ENCODE results near the gene UBALD1. TPM values are rescaled to one million over a fixed set of nuclear protein-coding genes. Genes with fewer than 3 reads are reported as not detected.

UBALD1 gene
- total RNA-seq, 1 experiment from 2014 or later = 4.7 TPM

GRCh38 chr16:4646773-4647643 lies 32.3 kb upstream of the UBALD1 start:
- DNase-seq (ENCODE audit: low read depth) = no peak

- no peak for DNase-seq (ENCODE audit: low read depth)
Observed at GRCh38 chr16:4641895-4642294, 27.2 kb upstream of the UBALD1 start.

DNA sequence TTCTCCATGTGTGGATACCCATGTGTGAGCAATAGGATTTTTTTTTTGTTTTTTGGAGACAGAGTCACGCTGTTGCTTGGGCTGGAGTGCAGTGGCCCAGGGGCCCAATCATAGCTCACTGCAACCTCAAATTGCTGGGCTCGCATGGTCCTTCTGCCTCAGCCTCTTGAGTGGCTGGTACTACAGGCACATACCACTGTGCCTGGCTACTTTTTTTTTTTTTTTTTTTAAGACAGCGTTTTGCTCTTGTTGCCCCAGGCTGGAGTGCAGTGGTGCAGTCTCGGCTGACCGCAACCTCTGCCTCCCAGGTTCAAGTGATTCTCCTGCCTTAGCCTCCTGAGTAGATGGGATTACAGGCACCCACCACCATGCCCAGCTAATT lies 26.6 kb upstream of the UBALD1 start:
- DNase-seq (ENCODE audit: low read depth) = no peak

DNA sequence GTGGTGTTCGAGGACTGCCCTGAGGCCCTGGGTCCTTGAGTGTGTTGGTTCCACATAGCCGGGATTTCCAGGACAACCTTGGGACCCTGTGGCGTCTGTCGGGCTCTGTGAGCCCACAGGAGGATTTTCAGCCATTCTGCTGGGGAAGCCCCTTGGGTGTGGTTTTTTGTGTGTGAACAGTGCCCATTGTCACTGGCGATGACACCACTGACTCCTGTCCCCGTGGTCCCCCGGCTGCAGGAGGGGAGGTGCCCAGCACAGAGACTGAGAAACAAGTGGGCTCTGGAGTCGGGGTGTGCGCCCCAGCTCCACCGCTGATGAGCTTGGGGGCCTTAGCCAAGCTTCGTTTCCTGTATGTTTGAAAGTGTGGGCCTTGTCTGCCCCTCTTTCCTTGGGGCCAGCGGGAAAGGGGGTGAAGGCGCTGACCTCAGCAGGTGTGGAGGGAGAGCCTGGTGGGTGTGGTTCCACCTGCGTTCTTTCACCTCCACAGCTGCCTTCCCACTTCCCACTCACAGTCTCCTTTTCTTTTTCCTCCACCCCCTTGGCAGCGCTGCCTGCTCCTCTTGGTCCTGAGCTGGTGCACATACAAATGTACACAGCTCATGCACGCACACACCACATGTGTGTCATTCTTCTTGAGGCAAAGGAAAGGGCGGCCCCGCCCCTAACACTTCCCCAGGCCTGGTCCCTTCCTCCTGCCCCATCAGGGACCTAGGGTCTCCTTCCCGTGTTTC lies 26.1 kb upstream of the UBALD1 start:
- no peak for DNase-seq (ENCODE audit: low read depth)

GRCh38 chr16:4639899-4640509 lies 25.3 kb upstream of the UBALD1 start:
- no peak for DNase-seq (ENCODE audit: low read depth)

- no peak for DNase-seq (ENCODE audit: low read depth)
Observed at GRCh38 chr16:4637501-4638166, 22.9 kb upstream of the UBALD1 start.

- no peak for DNase-seq (ENCODE audit: low read depth)
Observed at GRCh38 chr16:4636196-4636595, 21.5 kb upstream of the UBALD1 start.

DNA sequence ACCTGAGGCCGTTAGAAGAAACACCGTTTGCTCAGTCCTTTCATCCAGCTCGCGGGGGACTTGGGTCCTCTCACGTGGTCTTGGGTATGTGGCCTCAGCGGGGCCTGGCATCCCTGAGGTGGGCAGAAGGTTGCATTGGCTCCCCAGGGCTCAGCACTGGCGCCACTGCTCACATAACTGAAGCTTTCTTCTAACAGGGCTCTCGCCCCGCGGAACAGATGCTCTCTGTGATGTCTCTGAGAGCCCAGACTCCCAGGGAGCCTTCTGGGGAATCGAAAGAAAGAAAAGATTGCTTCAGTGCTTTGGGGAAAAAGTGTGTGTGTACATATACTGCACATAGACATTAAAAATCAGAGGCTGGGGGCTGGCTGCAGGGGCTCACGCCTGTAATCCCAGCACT lies 20.1 kb upstream of the UBALD1 start:
- DNase-seq (ENCODE audit: low read depth) = no peak

- no peak for DNase-seq (ENCODE audit: low read depth)
Observed at GRCh38 chr16:4633910-4634635, 19.4 kb upstream of the UBALD1 start.

GRCh38 chr16:4631444-4631843 lies 16.8 kb upstream of the UBALD1 start:
- no peak for DNase-seq (ENCODE audit: low read depth)

- no peak for DNase-seq (ENCODE audit: low read depth)
Observed at GRCh38 chr16:4628283-4628682, 13.6 kb upstream of the UBALD1 start.

DNA sequence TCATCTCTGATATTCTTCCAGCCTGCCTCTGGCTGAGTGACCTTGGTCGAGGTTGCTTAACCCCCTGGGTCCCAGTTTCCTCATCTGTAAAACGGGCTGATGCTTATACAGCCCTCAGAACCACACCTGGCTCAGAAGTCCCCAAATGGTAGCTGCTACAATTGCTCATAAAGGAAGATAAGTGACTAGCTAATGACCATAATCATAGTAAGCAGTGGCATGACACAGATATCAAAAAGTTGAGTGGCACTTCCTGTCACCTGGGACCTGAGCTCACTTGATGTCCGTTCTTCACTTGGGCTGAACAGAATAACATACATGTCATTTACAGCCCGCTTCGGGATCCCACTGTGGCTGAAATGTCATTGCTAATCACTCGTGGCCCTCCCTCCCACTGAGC lies 11.7 kb upstream of the UBALD1 start:
- DNase-seq (ENCODE audit: low read depth) = no peak

GRCh38 chr16:4625560-4626159 lies 11.0 kb upstream of the UBALD1 start:
- DNase-seq (ENCODE audit: low read depth) = no peak

DNA sequence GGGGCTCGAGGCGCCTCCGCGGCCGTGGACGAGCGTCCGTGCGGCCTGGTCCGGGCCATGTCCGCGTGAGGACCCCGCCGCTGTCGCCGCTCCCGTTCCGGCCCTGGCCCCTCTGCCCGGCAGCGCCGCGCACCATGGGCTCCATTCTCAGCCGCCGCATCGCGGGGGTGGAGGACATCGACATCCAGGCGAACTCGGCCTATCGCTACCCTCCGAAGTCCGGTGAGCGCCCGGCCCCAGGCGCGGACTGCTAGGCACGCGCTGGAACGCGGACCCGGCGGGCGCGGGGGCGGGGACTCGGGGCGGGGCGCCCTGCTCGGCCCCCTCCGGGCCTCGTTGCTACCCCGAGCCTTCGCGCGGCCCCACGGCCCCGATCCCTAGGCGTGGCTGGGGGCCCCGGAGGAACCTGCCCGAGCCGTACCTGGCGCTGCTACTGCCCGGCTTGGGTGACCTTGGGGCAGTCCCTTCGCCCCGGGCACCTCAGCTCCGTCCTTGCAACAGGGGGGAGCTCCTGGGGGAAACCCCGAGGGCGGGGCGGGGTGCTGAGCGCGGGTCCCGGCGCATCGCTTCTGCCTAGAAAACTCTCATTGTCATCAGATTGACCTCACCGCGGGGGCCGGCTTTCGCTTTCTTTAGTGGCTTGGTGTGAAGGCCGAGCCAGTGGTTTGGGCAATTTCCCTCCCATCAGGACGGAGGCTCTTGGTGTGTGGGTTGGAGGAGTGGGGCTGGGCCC lies 10.3 kb upstream of the UBALD1 start:
- peak; percentile 62 for DNase-seq (ENCODE audit: low read depth)

GRCh38 chr16:4624015-4624826 lies 9.5 kb upstream of the UBALD1 start, which contains the start of gene MGRN1:
MGRN1 (plus strand) TSS chr16:4624826; CDS start chr16:4624961, 135 bp downstream.
- DNase-seq (ENCODE audit: low read depth) = peak; percentile 96

DNA sequence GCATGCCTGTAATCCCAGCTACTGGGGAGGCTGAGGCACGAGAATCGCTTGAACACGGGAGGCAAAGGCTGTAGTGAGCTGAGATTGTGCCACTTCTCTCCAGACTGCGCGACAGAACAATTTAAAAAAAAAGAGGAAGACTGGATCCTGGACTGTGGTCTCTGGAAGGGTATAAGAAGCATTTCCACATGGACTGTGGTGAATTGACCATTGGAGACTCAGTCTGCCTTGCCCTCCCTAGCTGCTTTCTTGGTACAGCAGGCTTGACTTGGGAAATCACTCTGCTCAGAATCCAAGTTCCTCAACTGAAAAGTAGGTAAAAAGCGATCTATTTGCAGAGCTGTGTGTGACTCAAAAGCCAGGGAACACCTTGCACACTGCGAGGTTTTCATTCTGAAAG lies 8.9 kb upstream of the UBALD1 start:
- DNase-seq (ENCODE audit: low read depth) = no peak

DNA sequence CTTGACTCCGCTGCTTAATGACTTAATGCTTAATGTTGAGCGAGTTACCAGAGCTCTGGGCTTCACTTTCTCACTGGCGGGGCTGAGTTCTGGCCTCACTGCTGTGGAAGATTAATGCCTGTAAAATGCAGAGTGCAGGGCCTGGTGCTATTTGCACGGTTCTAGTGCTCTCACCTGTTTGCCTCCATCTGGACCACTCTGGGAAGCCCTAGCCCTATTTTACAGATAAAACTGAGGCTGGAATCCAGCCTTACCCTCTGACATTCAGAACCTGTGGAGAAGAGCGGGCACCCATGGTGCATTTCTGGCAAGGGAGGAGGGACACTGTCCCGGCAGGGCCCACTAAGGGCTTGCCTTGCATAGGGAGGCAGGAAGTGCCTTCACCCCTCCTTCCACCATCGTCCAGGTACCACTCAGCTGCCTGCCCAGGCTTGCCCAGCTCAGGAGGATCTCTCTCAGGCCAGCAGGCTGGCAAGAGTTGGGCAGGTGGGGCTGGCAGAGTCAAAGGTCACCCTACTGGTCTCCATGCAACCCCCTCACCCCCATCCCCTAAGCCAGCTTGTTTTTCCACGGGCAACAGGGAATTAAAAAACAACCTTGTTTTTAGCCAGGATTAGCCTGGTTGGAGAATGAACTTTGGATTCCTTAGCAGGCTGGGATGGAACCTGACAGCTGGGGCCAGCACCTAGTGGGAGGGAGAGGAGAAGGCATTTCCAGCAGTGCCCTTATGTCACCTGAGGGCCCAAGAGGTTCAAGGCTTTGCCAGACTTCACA lies 4.1 kb upstream of the UBALD1 start:
- DNase-seq (ENCODE audit: low read depth) = no peak

GRCh38 chr16:4617880-4618279 lies 3.2 kb upstream of the UBALD1 start:
- no peak for DNase-seq (ENCODE audit: low read depth)
